Neural progenitor cell (in vitro differentiated cells): ENCODE measurements around the gene SEMA3C. TPM values are rescaled to one million over a fixed set of nuclear protein-coding genes. Genes with fewer than 3 reads are reported as not detected.

ENCODE experiments used
- DNase-seq: peaks from one replicate; pipeline ENCODE4 v3.0.0-alpha.2; 2016; ENCODE audit warnings: low spot score
- H2AFZ ChIP-seq: fragments of 200-600 bp; sonication (generic); replicated peaks from 2 replicates; pipeline ENCODE4 v1.6.1; 2016; ENCODE audit warnings: antibody characterized with exemption
- H3F3A ChIP-seq: fragments of 200-600 bp; sonication (generic); 2 replicates; pipeline ENCODE4 v1.6.1; 2016; ENCODE audit warnings: antibody characterized with exemption, low read depth
- H3K27ac ChIP-seq: fragments of 200-600 bp; sonication (generic); 2 replicates; pipeline ENCODE4 v1.5.1; 2016; ENCODE audit warnings: mild to moderate bottlenecking
- H3K27me3 ChIP-seq: fragments of 200-600 bp; sonication (generic); 2 replicates; pipeline ENCODE4 v1.6.1; 2016; ENCODE audit warnings: mild to moderate bottlenecking, moderate library complexity
- H3K36me3 ChIP-seq: fragments of 200-600 bp; sonication (generic); 2 replicates; pipeline ENCODE4 v1.5.1; 2016
- H3K4me1 ChIP-seq: fragments of 200-600 bp; sonication (generic); 2 replicates; pipeline ENCODE4 v1.6.1; 2016; ENCODE audit warnings: mixed run types
- H3K4me2 ChIP-seq: fragments of 200-600 bp; sonication (generic); 2 replicates; pipeline ENCODE4 v1.6.1; 2016
- H3K4me3 ChIP-seq: fragments of 200-600 bp; sonication (generic); 2 replicates; pipeline ENCODE4 v1.5.1; 2016
- H3K79me2 ChIP-seq: fragments of 200-600 bp; sonication (generic); 2 replicates; pipeline ENCODE4 v1.6.1; 2016; ENCODE audit warnings: low read depth
- H3K9ac ChIP-seq: fragments of 200-600 bp; sonication (generic); 2 replicates; pipeline ENCODE4 v1.6.1; 2016
- H3K9me3 ChIP-seq: fragments of 200-600 bp; sonication (generic); 2 replicates; pipeline ENCODE4 v1.5.1; 2016; ENCODE audit warnings: low read depth
- H4K20me1 ChIP-seq: fragments of 200-600 bp; sonication (generic); 2 replicates; pipeline ENCODE4 v1.6.1; 2016; ENCODE audit warnings: low read depth
- H3K27ac Mint-ChIP-seq: 3 replicates; pipeline ENCODE4 v1.8.0; 2021; ENCODE audit warnings: mixed read lengths
- H3K27me3 Mint-ChIP-seq: 2 replicates; pipeline ENCODE4 v1.8.0; 2022; ENCODE audit warnings: low read depth, mild to moderate bottlenecking, inconsistent platforms, moderate library complexity, mixed read lengths; ENCODE audit not compliant: insufficient read depth
- H3K36me3 Mint-ChIP-seq: 3 replicates; pipeline ENCODE4 v1.8.0; 2021; ENCODE audit warnings: mixed read lengths
- H3K4me1 Mint-ChIP-seq: 3 replicates; pipeline ENCODE4 v1.8.0; 2021; ENCODE audit warnings: mixed read lengths
- H3K4me3 Mint-ChIP-seq: 3 replicates; pipeline ENCODE4 v1.8.0; 2021; ENCODE audit warnings: mild to moderate bottlenecking, moderate library complexity, mixed read lengths
- H3K9me3 Mint-ChIP-seq: 3 replicates; pipeline ENCODE4 v1.8.0; 2020; ENCODE audit warnings: mixed read lengths
- CTCF ChIP-seq: fragments of 200-600 bp; sonication (generic); IDR thresholded peaks from 2 replicates; pipeline ENCODE4 v1.5.1; 2017; ENCODE audit warnings: antibody characterized with exemption, mild to moderate bottlenecking
- EZH2 ChIP-seq: fragments of 200-600 bp; sonication (generic); IDR thresholded peaks from 2 replicates; pipeline ENCODE4 v1.6.1; 2017; ENCODE audit warnings: antibody characterized with exemption, mild to moderate bottlenecking, moderate library complexity
- EZH2phosphoT487 ChIP-seq: fragments of 200-600 bp; sonication (generic); IDR thresholded peaks from 2 replicates; pipeline ENCODE4 v1.6.1; 2017; ENCODE audit warnings: antibody characterized with exemption
- total RNA-seq: library from RNA; depleted of rRNA; stranded (reverse); fragments of >200 nt; gene quantifications from 2 replicates; pipeline ENCODE4 v1.2.3, GENCODE V29; 2015; ENCODE audit warnings: low replicate concordance

SEMA3C gene
- total RNA-seq, 1 donor from 2014 or later: 0.54 TPM

DNA sequence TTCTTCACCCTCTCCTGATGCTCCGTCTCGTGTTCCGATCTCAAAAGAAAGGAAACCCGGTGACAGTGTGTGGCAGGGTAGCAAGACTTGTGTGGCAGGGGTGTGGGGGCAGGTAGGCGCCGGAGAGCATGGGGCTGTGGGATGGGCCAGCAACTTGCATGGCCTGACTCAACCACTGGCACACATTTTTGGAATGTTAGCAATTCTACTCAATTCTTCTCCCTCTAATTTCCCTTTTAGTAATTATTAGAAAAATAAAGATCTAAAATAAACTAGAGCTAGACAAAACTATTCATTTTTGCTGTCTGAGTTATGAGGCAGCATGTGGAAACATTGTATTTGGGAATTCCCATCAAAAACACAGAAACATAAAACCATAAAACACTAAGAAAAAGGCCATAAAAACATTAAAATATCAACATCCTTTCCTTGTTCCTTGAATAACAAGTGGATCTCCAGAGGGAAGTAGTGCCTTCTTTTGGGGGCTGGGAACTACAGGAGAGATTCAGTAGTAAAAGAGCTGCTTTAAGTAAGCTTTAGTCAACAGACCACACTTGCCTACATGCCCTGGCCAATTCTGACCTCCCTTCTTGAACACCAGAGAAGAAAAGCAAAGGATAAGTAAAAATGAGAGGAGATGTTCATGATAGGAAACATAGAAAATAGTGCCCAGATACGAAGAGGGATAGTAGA, 21.8 kb downstream of the SEMA3C start:
- H3K27me3 ChIP-seq: no peaks in the 10 kb centered on the region
- H3K4me2 ChIP-seq: no peak overlapping the region
- Mint-ChIP-seq H3K36me3 (no peaks in the 10 kb centered on the region), H3K4me3 (no peak overlapping the region), H3K4me1 (no peaks in the 10 kb centered on the region), H3K9me3 (peaks cover 2% of the 10 kb centered on the region), H3K27ac (no peak overlapping the region), H3K27me3 (no peaks in the 10 kb centered on the region)
- H3K79me2 ChIP-seq: no peaks in the 10 kb centered on the region
- no peak for DNase-seq
- H3K9me3 ChIP-seq: no peaks in the 10 kb centered on the region
- no peak for TF ChIP-seq EZH2phosphoT487
- no peak for TF ChIP-seq CTCF
- no peak for TF ChIP-seq EZH2
- H4K20me1 ChIP-seq: no peaks in the 10 kb centered on the region
- H3K4me1 ChIP-seq: no peaks in the 10 kb centered on the region
- no peak overlapping the region for H3K9ac ChIP-seq
- no peak overlapping the region for H2AFZ ChIP-seq
- H3K27ac ChIP-seq: no peak overlapping the region
- H3F3A ChIP-seq: no peaks in the 10 kb centered on the region
- H3K4me3 ChIP-seq: no peak overlapping the region
- no peaks in the 10 kb centered on the region for H3K36me3 ChIP-seq

DNA sequence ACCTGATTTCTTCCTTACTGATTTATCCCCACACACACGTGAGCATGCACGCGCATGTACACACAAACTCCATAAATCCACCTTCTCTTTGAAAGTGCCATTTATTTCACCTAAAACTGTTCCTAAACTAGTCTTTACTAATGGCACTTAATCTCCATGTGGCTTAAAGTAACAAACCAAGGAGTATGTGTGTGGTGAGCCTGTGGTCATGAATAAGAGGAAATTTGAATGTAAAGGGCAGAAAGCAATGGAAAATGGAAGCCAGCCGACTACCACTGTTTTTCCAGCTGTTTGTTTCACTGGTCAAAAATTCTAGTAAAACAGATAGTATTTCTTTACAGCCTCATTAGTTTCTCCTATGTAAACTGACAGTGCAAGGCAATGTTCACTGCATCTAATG, 23.8 kb downstream of the SEMA3C start:
- H3K9me3 Mint-ChIP-seq: peaks cover 2% of the 10 kb centered on the region
- H3K4me1 Mint-ChIP-seq: peaks cover 5% of the 10 kb centered on the region
- no peaks in the 10 kb centered on the region for H4K20me1 ChIP-seq
- H3K27me3 ChIP-seq: no peaks in the 10 kb centered on the region
- H3K9me3 ChIP-seq: no peaks in the 10 kb centered on the region
- no peak overlapping the region for H3K27ac Mint-ChIP-seq
- no peaks in the 10 kb centered on the region for H3K36me3 ChIP-seq
- H3K4me1 ChIP-seq: no peaks in the 10 kb centered on the region
- no peaks in the 10 kb centered on the region for H3K36me3 Mint-ChIP-seq
- no peak overlapping the region for H3K9ac ChIP-seq
- H3K27me3 Mint-ChIP-seq: peaks cover 2% of the 10 kb centered on the region
- TF ChIP-seq EZH2 (no peak), EZH2phosphoT487 (no peak), CTCF (no peak)
- no peak overlapping the region for H3K4me3 Mint-ChIP-seq
- no peak overlapping the region for H3K4me3 ChIP-seq
- no peaks in the 10 kb centered on the region for H3F3A ChIP-seq
- no peak overlapping the region for H3K4me2 ChIP-seq
- peak overlapping the region; percentile 38 for H2AFZ ChIP-seq
- no peak overlapping the region for H3K27ac ChIP-seq
- no peak for DNase-seq
- H3K79me2 ChIP-seq: no peaks in the 10 kb centered on the region

DNA sequence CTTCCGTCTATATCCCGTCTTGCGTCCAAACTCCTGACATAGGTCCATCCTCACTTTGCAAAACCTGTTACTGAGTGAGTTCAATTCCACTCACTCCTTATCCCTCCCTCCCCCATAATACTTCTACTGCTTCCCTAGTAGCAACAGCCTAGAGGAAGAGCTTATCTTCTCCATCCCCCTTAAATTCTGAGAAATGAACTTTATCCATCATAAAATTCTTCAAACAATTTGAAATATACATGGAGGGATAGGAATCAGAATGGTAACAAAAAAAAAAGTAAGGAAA, 27.6 kb downstream of the SEMA3C start:
- Histone ChIP-seq H3K27me3 (no peaks in the 10 kb centered on the region), H3K9me3 (no peaks in the 10 kb centered on the region), H3K4me1 (no peaks in the 10 kb centered on the region), H3K27ac (no peak overlapping the region), H3F3A (no peaks in the 10 kb centered on the region), H3K9ac (no peak overlapping the region), H3K4me2 (no peak overlapping the region), H3K4me3 (no peak overlapping the region), H2AFZ (no peak overlapping the region), H4K20me1 (no peaks in the 10 kb centered on the region), H3K79me2 (no peaks in the 10 kb centered on the region), H3K36me3 (no peaks in the 10 kb centered on the region)
- Mint-ChIP-seq H3K36me3 (no peaks in the 10 kb centered on the region), H3K4me1 (peaks cover 5% of the 10 kb centered on the region), H3K9me3 (no peaks in the 10 kb centered on the region), H3K4me3 (no peak overlapping the region), H3K27ac (no peak overlapping the region), H3K27me3 (peaks cover 2% of the 10 kb centered on the region)
- no peak for DNase-seq
- no peak for TF ChIP-seq CTCF
- TF ChIP-seq EZH2: no peak
- TF ChIP-seq EZH2phosphoT487: no peak
